ENCODE data around the gene PRKN.

The PRKN gene

DNA sequence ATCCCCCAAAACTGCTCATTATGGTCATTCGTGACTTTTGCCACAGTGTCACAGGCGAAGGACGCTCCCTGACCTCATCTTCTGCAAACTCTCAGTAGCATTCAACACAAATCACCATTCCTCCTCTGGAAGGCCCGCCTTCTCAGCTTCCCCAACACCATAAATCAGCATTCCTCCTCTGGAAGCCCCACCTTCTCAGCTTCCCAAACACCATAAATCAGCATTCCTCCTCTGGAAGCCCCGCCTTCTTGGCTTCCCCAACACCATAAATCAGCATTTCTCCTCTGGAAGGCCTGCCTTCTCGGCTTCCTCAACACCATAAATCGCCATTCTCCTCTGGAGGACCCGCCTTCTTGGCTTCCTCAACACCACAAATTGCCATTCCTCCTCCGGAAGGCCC is 1165.7 kb downstream of the PRKN start:
- TF ChIP-seq EZH2phosphoT487 (IDR thresholded peaks at IDR 0.05; ENCODE audit: low read depth), result no peak
- TF ChIP-seq, protein P1, sequence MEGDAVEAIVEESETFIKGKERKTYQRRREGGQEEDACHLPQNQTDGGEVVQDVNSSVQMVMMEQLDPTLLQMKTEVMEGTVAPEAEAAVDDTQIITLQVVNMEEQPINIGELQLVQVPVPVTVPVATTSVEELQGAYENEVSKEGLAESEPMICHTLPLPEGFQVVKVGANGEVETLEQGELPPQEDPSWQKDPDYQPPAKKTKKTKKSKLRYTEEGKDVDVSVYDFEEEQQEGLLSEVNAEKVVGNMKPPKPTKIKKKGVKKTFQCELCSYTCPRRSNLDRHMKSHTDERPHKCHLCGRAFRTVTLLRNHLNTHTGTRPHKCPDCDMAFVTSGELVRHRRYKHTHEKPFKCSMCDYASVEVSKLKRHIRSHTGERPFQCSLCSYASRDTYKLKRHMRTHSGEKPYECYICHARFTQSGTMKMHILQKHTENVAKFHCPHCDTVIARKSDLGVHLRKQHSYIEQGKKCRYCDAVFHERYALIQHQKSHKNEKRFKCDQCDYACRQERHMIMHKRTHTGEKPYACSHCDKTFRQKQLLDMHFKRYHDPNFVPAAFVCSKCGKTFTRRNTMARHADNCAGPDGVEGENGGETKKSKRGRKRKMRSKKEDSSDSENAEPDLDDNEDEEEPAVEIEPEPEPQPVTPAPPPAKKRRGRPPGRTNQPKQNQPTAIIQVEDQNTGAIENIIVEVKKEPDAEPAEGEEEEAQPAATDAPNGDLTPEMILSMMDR (IDR thresholded peaks at IDR 0.05; ENCODE audit: low read depth, low read length), result no peak
- H3K79me2 ChIP-seq (ENCODE audit: low read length), result no peaks in the 10 kb centered on the region
- H4K20me1 ChIP-seq (ENCODE audit: insufficient read depth, low read length), result no peaks in the 10 kb centered on the region
- no peaks in the 10 kb centered on the region for H3K9me3 ChIP-seq (ENCODE audit: insufficient read depth, low read length)
- no peak overlapping the region for H3K4me3 ChIP-seq (ENCODE audit: low read length)
- H3K4me1 ChIP-seq (ENCODE audit: low read length), result peaks cover 9% of the 10 kb centered on the region
- no peaks in the 10 kb centered on the region for H3K36me3 ChIP-seq (replicated peaks; ENCODE audit: low read depth, low read length)
- H3K27ac ChIP-seq (ENCODE audit: low read length), result no peak overlapping the region
- no peak overlapping the region for H3K4me2 ChIP-seq (ENCODE audit: low read length)
- H2AFZ ChIP-seq (ENCODE audit: low read depth, low read length), result no peak overlapping the region
- no peaks in the 10 kb centered on the region; the same call in 1 of the 2 replicates for H3K27me3 ChIP-seq (ENCODE audit: low read depth, low read length)
- no peak overlapping the region for H3K9ac ChIP-seq (ENCODE audit: low read length)

DNA sequence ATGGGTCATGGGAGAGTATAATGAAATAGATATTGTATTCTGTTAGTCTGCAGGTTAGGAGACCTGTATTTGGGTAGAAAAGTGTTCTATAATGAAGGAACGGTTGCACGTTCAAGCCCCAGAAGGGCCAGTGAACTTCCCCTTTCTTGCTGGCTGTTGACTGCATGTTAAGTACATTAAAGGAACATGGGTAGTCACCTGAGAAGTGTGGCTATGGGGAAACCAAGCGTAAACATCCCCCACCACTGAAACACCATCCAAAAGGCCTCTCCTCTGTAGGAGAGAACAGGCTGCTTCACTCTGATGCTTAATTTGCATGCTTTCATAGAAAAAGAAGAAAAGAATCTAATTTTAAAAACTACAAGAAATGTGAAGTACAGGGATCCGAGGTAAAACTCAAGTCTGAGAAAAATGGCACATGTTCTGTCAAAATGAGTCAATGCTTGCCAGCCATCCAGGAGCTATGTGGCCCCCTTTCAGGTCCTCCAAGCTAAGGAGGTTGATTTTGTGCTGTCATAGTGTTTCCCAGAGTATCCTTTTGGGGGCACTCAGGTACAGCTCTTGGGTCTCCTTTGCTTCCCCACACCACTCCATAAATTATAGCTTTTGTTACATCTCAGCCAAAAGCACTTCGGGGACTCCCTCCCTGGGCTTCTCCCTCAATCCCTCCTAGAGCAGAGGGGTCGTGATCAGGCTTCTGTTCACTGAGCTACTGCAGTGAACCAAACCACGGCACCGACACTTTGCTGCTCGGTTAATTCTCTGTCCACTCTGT is 1170.0 kb downstream of the PRKN start:
- Histone ChIP-seq H3K4me2 (ENCODE audit: low read length) (peak overlapping the region; percentile 21), H3K9ac (ENCODE audit: low read length) (no peak overlapping the region), H4K20me1 (ENCODE audit: insufficient read depth, low read length) (no peaks in the 10 kb centered on the region), H3K27me3 (ENCODE audit: low read depth, low read length) (no peaks in the 10 kb centered on the region; the same call in 1 of the 2 replicates), H3K4me3 (ENCODE audit: low read length) (no peak overlapping the region), H3K27ac (ENCODE audit: low read length) (no peak overlapping the region), H3K36me3 (replicated peaks; ENCODE audit: low read depth, low read length) (no peaks in the 10 kb centered on the region), H2AFZ (ENCODE audit: low read depth, low read length) (no peak overlapping the region), H3K79me2 (ENCODE audit: low read length) (no peaks in the 10 kb centered on the region), H3K4me1 (ENCODE audit: low read length) (peaks cover 12% of the 10 kb centered on the region), H3K9me3 (ENCODE audit: insufficient read depth, low read length) (peaks cover 6% of the 10 kb centered on the region; the same call in 1 of the 2 replicates)
- TF ChIP-seq EZH2phosphoT487 (IDR thresholded peaks at IDR 0.05; ENCODE audit: low read depth), result no peak
- TF ChIP-seq, protein P1 (IDR thresholded peaks at IDR 0.05; ENCODE audit: low read depth, low read length), result peak; percentile 27; the same call in 1 of the 2 replicates

DNA sequence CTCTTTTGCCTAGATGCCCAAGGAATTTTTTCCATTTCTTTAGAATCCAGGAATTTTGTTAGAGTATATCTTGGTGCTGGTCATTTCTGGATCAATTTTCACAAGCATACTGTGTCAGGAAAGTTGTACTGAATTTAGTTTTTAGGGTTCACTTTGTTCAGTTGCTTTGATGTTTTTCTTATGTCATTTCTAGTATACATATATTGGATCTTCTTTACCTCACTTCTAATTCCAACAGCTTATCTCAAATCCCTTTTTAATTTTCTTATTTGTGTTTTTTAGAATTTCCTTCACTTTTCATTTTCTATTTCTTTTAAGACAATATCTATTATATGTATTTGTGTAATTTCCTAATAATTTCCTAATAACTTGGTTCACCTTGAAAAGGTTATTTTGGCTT is 1172.7 kb downstream of the PRKN start:
- H2AFZ ChIP-seq (ENCODE audit: low read depth, low read length), result no peak overlapping the region
- TF ChIP-seq EZH2phosphoT487 (IDR thresholded peaks at IDR 0.05; ENCODE audit: low read depth), result no peak
- TF ChIP-seq, protein P1 (IDR thresholded peaks at IDR 0.05; ENCODE audit: low read depth, low read length), result no peak
- H3K9ac ChIP-seq (ENCODE audit: low read length), result no peak overlapping the region
- no peak overlapping the region for H3K27ac ChIP-seq (ENCODE audit: low read length)
- H3K4me2 ChIP-seq (ENCODE audit: low read length), result no peak overlapping the region
- no peaks in the 10 kb centered on the region for H3K79me2 ChIP-seq (ENCODE audit: low read length)
- H3K36me3 ChIP-seq (replicated peaks; ENCODE audit: low read depth, low read length), result no peaks in the 10 kb centered on the region
- H4K20me1 ChIP-seq (ENCODE audit: insufficient read depth, low read length), result no peaks in the 10 kb centered on the region
- H3K4me1 ChIP-seq (ENCODE audit: low read length), result peaks cover 12% of the 10 kb centered on the region
- H3K9me3 ChIP-seq (ENCODE audit: insufficient read depth, low read length), result peaks cover 6% of the 10 kb centered on the region; the same call in 1 of the 2 replicates
- H3K27me3 ChIP-seq (ENCODE audit: low read depth, low read length), result no peaks in the 10 kb centered on the region
- H3K4me3 ChIP-seq (ENCODE audit: low read length), result no peak overlapping the region

DNA sequence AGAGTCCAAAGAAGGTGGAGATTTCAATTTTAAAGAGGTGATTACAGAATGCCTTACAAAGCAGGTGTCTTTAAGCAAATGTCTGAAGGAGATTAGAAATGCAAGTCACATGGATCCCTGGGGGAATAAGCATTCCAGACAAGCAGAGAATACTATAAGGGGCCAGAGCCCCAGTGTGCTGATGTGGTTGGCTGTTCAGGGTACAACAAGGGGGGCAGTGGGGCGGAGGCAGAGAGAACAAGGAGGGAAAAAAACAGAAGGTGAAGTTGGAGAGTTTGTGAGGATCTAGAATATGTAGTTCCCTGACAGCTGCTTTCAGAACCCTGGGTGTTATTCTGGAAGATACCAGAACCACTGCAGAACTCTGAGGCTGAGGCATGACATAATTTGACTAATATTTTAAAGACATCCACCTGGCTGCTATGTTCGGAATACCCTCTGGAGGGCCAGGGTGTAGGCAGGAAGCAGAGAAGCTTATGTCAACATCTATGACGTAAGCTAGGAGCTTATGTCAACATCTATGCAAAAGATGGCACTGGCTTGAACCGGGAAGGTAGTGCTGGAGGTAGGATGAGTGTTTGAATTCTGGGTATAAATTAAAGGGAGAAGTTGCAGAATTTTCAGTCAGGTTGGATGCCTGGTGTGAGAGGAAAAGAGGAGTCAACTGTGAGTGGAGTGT is 1177.5 kb downstream of the PRKN start:
- no peaks in the 10 kb centered on the region for H4K20me1 ChIP-seq (ENCODE audit: insufficient read depth, low read length)

More for the DNA sequence above, 1177.5 kb downstream of the PRKN start:
- Histone ChIP-seq H3K79me2 (ENCODE audit: low read length) (no peaks in the 10 kb centered on the region), H3K27me3 (ENCODE audit: low read depth, low read length) (0 out of 2 replicates have a peak, but pooled peaks cover 1% of the 10 kb centered on the region), H2AFZ (ENCODE audit: low read depth, low read length) (no peak overlapping the region), H3K27ac (ENCODE audit: low read length) (no peak overlapping the region), H3K4me1 (ENCODE audit: low read length) (peaks cover 31% of the 10 kb centered on the region), H3K9ac (ENCODE audit: low read length) (no peak overlapping the region), H3K4me3 (ENCODE audit: low read length) (no peak overlapping the region), H3K9me3 (ENCODE audit: insufficient read depth, low read length) (0 out of 2 replicates have a peak, but pooled peaks cover 3% of the 10 kb centered on the region), H3K36me3 (replicated peaks; ENCODE audit: low read depth, low read length) (no peaks in the 10 kb centered on the region), H3K4me2 (ENCODE audit: low read length) (no peak overlapping the region)
- TF ChIP-seq, protein P1 (IDR thresholded peaks at IDR 0.05; ENCODE audit: low read depth, low read length), result no peak
- no peak for TF ChIP-seq EZH2phosphoT487 (IDR thresholded peaks at IDR 0.05; ENCODE audit: low read depth)

All from OCI-LY3 (cell line).